ENCODE measurements around the gene UBE4A.
"Not testable (repeated sequence)": the region's sequence is repeated elsewhere in the genome, so short reads cannot be mapped to it uniquely, and the experiment has no call there.

UBE4A gene

GRCh38 chr11:118401880-118402590, 42.6 kb downstream of the UBE4A start:
- DNase-seq = no peak

- DNase-seq = not testable (repeated sequence)
These were observed 43.2 kb downstream of the UBE4A start for GRCh38 chr11:118402594-118402993.

- no peak for DNase-seq
These were observed 47.3 kb downstream of the UBE4A start for GRCh38 chr11:118406599-118407166.

GRCh38 chr11:118410055-118410745, 50.8 kb downstream of the UBE4A start:
- DNase-seq = no peak

GRCh38 chr11:118411530-118411929, 52.1 kb downstream of the UBE4A start:
- no peak for DNase-seq

GRCh38 chr11:118412921-118413320, 53.5 kb downstream of the UBE4A start:
- no peak for DNase-seq

GRCh38 chr11:118415062-118415738, 55.8 kb downstream of the UBE4A start:
- no peak for DNase-seq

GRCh38 chr11:118415739-118416068, 56.3 kb downstream of the UBE4A start:
- peak in 1 of 14 donors; percentile 12 for DNase-seq

- DNase-seq = not testable (repeated sequence)
These were observed 57.5 kb downstream of the UBE4A start for GRCh38 chr11:118416900-118417299.

- DNase-seq = no peak
These were observed 58.4 kb downstream of the UBE4A start for GRCh38 chr11:118417801-118418200.

GRCh38 chr11:118418766-118419165, 59.4 kb downstream of the UBE4A start:
- DNase-seq = no peak

GRCh38 chr11:118427707-118428106, 68.3 kb downstream of the UBE4A start:
- no peak for DNase-seq

- DNase-seq = no peak
These were observed 71.6 kb downstream of the UBE4A start for GRCh38 chr11:118430956-118431355.

- peak in 1 of 14 donors; percentile 70 for DNase-seq
These were observed 74.7 kb downstream of the UBE4A start for GRCh38 chr11:118434123-118434552.

GRCh38 chr11:118434553-118435289, 75.3 kb downstream of the UBE4A start:
- DNase-seq = peak in 9 of 14 donors; percentile 15 to 54 (median 31)

- DNase-seq = peak in 9 of 14 donors; percentile 47 to 82 (median 70)
These were observed 76.0 kb downstream of the UBE4A start for GRCh38 chr11:118435290-118435892.

- DNase-seq = peak; percentile 70 to 98 (median 93)
These were observed 76.7 kb downstream of the UBE4A start, which contains the start of gene KMT2A for GRCh38 chr11:118435893-118436624. Gene KMT2A (plus strand): TSS chr11:118436492. CDS start chr11:118436513, 21 bp downstream.

- peak in 4 of 14 donors; percentile 23 to 49 (median 41) for DNase-seq
These were observed 77.3 kb downstream of the UBE4A start for GRCh38 chr11:118436639-118437207.

GRCh38 chr11:118437208-118438125, 78.1 kb downstream of the UBE4A start:
- DNase-seq = peak in 10 of 14 donors; percentile 27 to 56 (median 44)

All from C1 segment of cervical spinal cord (tissue), 14 donors.